Fibroblast of lung (primary cell): Measurements from ENCODE around the gene CFHR5.

Experiments
- CTCF ChIP-seq, 2 donors: IDR thresholded peaks in 1 of 2; conservative IDR thresholded peaks in 1 of 2; 1 replicate in 1 of 2; 2 replicates in 1 of 2; pipeline ENCODE4 v1.5.1; 2011 to 2012; ENCODE audit warnings: low read length in 2 of 2, control low read depth in 1 of 2, inconsistent platforms in 1 of 2, low read depth in 1 of 2, mild to moderate bottlenecking in 1 of 2
- EZH2 ChIP-seq: IDR thresholded peaks from 2 replicates; pipeline ENCODE4 v1.5.1; 2012; ENCODE audit warnings: low read length, control low read depth, mild to moderate bottlenecking; ENCODE audit errors: missing control alignments

- TF ChIP-seq CTCF (conservative IDR thresholded peaks at IDR 0.05 in 1 of 2, IDR thresholded peaks at IDR 0.05 in 1 of 2; ENCODE audit: low read depth in 1 of 2, low read length in 2 of 2), result no peak
- no peak for TF ChIP-seq EZH2
These were observed 40.3 kb downstream of the CFHR5 start for GRCh38 chr1:197017558-197018146.
